Measurements from ENCODE around the gene ADRA1B. TPM values are rescaled to one million over a fixed set of nuclear protein-coding genes. Genes with fewer than 3 reads are reported as not detected.

ADRA1B gene
- total RNA-seq, 4 donors from 2014 or later = 1.7 to 12.2 (median 5.2) TPM

GRCh38 chr5:159901772-159902171, 14.5 kb upstream of the ADRA1B start:
- DNase-seq = no peak
- no peak overlapping the region for H3K27ac ChIP-seq
- no peaks in the 10 kb centered on the region for H3K36me3 ChIP-seq
- H3K27me3 ChIP-seq = no peaks in the 10 kb centered on the region
- H3K4me3 ChIP-seq = no peak overlapping the region
- H3K9me3 ChIP-seq = no peaks in the 10 kb centered on the region
- TF ChIP-seq CTCF (IDR thresholded peaks at IDR 0.05) (no peak), POLR2A (IDR thresholded peaks at IDR 0.05) (no peak)
- no peaks in the 10 kb centered on the region for H3K4me1 ChIP-seq

GRCh38 chr5:159902444-159903121, 13.7 kb upstream of the ADRA1B start:
- Histone ChIP-seq H3K9me3 (no peaks in the 10 kb centered on the region), H3K27me3 (no peaks in the 10 kb centered on the region), H3K4me1 (no peaks in the 10 kb centered on the region), H3K27ac (no peak overlapping the region), H3K36me3 (no peaks in the 10 kb centered on the region), H3K4me3 (no peak overlapping the region)
- DNase-seq = no peak
- no peak for TF ChIP-seq POLR2A (IDR thresholded peaks at IDR 0.05)
- TF ChIP-seq CTCF (IDR thresholded peaks at IDR 0.05) = no peak

GRCh38 chr5:159903131-159903530, 13.2 kb upstream of the ADRA1B start:
- Histone ChIP-seq H3K4me1 (no peaks in the 10 kb centered on the region), H3K27me3 (no peaks in the 10 kb centered on the region), H3K27ac (no peak overlapping the region), H3K4me3 (no peak overlapping the region), H3K36me3 (no peaks in the 10 kb centered on the region), H3K9me3 (no peaks in the 10 kb centered on the region)
- TF ChIP-seq POLR2A (IDR thresholded peaks at IDR 0.05) (no peak), CTCF (IDR thresholded peaks at IDR 0.05) (no peak)
- DNase-seq = no peak

GRCh38 chr5:159904874-159905273, 11.4 kb upstream of the ADRA1B start:
- DNase-seq = no peak
- Histone ChIP-seq H3K27ac (no peak overlapping the region), H3K9me3 (no peaks in the 10 kb centered on the region), H3K4me1 (no peaks in the 10 kb centered on the region), H3K27me3 (no peaks in the 10 kb centered on the region), H3K4me3 (no peak overlapping the region), H3K36me3 (no peaks in the 10 kb centered on the region)
- TF ChIP-seq POLR2A (IDR thresholded peaks at IDR 0.05) = no peak
- no peak for TF ChIP-seq CTCF (IDR thresholded peaks at IDR 0.05)

- no peaks in the 10 kb centered on the region for H3K27me3 ChIP-seq
- H3K9me3 ChIP-seq = no peaks in the 10 kb centered on the region
- no peaks in the 10 kb centered on the region for H3K36me3 ChIP-seq
- peak overlapping the region in 1 of 4 donors; percentile 59 for H3K27ac ChIP-seq
- no peak for TF ChIP-seq POLR2A (IDR thresholded peaks at IDR 0.05)
- peak in 1 of 3 donors; percentile 55 for DNase-seq
- H3K4me3 ChIP-seq = no peak overlapping the region
- no peaks in the 10 kb centered on the region for H3K4me1 ChIP-seq
These were observed 10.8 kb upstream of the ADRA1B start for GRCh38 chr5:159905496-159905895.

- H3K9me3 ChIP-seq = no peaks in the 10 kb centered on the region
- no peaks in the 10 kb centered on the region for H3K4me1 ChIP-seq
- H3K27ac ChIP-seq = peak overlapping the region in 1 of 4 donors; percentile 59
- no peaks in the 10 kb centered on the region for H3K27me3 ChIP-seq
- H3K36me3 ChIP-seq = no peaks in the 10 kb centered on the region
- no peak for DNase-seq
- TF ChIP-seq POLR2A (IDR thresholded peaks at IDR 0.05) (no peak), CTCF (IDR thresholded peaks at IDR 0.05) (no peak)
- H3K4me3 ChIP-seq = no peak overlapping the region
These were observed 9.8 kb upstream of the ADRA1B start for GRCh38 chr5:159906463-159906862.

Data from Peyer's patch (tissue), 4 donors.